RWPE2 (cell line): ENCODE data around the gene MFN1.
A peak's percentile ranks its signal among the peaks of the same experiment; 100 is the strongest.

Experiments
- ATAC-seq: fragments of 200-7000 bp; cut with Tn5 transposase; 3 replicates; pipeline ENCODE4 v1.9.1; 2021; ENCODE audit warnings: low read depth
- DNase-seq: peaks from one replicate; pipeline ENCODE4 v3.0.0-alpha.2; 2020; ENCODE audit warnings: low spot score
- H3K27ac ChIP-seq: fragments of 450-650 bp; 2 replicates; pipeline ENCODE4 v1.5.1; 2017; ENCODE audit warnings: mild to moderate bottlenecking; ENCODE audit not compliant: poor library complexity, severe bottlenecking
- H3K27me3 ChIP-seq: fragments of 250-450 bp; sonication (Bioruptor Pico); 2 replicates; pipeline ENCODE4 v1.5.1; 2021; ENCODE audit warnings: mild to moderate bottlenecking, moderate library complexity; ENCODE audit not compliant: insufficient read depth, poor library complexity, severe bottlenecking
- H3K36me3 ChIP-seq: fragments of 250-450 bp; sonication (Bioruptor Pico); 2 replicates; pipeline ENCODE4 v1.5.1; 2020; ENCODE audit warnings: low read depth, mild to moderate bottlenecking, moderate library complexity
- H3K4me1 ChIP-seq: fragments of 250-450 bp; sonication (Bioruptor Pico); 2 replicates; pipeline ENCODE4 v1.5.1; 2021; ENCODE audit warnings: mild to moderate bottlenecking, moderate library complexity; ENCODE audit not compliant: insufficient read depth, poor library complexity, severe bottlenecking
- H3K4me3 ChIP-seq: fragments of 250-450 bp; sonication (Bioruptor Pico); 2 replicates; pipeline ENCODE4 v1.5.1; 2021; ENCODE audit warnings: mild to moderate bottlenecking, moderate library complexity; ENCODE audit not compliant: severe bottlenecking
- H3K9me3 ChIP-seq: fragments of 250-450 bp; sonication (Bioruptor Pico); 2 replicates; pipeline ENCODE4 v1.5.1; 2021; ENCODE audit warnings: mild to moderate bottlenecking, moderate library complexity; ENCODE audit not compliant: severe bottlenecking
- CTCF ChIP-seq: fragments of 450-650 bp; IDR thresholded peaks from one replicate; pipeline ENCODE4 v1.5.1; 2017; ENCODE audit warnings: mild to moderate bottlenecking, moderate library complexity; ENCODE audit not compliant: poor library complexity, severe bottlenecking

MFN1 gene

GRCh38 chr3:179421500-179421899, 74.0 kb downstream of the MFN1 start:
- H3K4me1 ChIP-seq: no peaks in the 10 kb centered on the region
- peak; percentile 47 for TF ChIP-seq CTCF
- no peaks in the 10 kb centered on the region for H3K9me3 ChIP-seq
- H3K4me3 ChIP-seq: no peak overlapping the region
- no peak overlapping the region for H3K27ac ChIP-seq
- no peaks in the 10 kb centered on the region for H3K27me3 ChIP-seq
- H3K36me3 ChIP-seq: peaks cover 23% of the 10 kb centered on the region
- no peak for DNase-seq
- ATAC-seq: no peak

DNA sequence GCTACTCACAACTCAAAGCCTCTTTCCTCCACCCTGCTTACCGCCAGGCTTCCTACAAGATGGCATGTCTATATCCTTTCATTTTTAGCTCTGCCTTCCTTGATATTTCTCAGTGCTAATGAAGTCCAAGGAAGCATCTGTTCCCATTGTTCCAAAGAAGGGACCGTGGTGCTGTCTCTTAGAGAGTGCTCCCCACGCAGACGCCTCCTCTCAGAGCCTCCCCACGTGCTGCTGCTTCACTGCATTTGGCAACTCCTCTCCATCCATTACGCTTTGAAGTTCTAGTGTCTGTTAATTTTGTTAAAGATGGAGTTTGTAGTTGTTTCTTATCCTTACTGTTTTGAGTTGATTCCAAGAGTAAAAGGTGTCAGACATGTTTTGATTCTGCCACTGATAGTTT, 77.6 kb downstream of the MFN1 start:
- no peaks in the 10 kb centered on the region for H3K27me3 ChIP-seq
- no peak overlapping the region for H3K4me3 ChIP-seq
- DNase-seq (no peak), ATAC-seq (no peak)
- H3K9me3 ChIP-seq: no peaks in the 10 kb centered on the region
- H3K4me1 ChIP-seq: no peaks in the 10 kb centered on the region
- peaks cover 6% of the 10 kb centered on the region; the same call in 1 of the 2 replicates for H3K36me3 ChIP-seq
- no peak for TF ChIP-seq CTCF
- H3K27ac ChIP-seq: no peak overlapping the region

DNA sequence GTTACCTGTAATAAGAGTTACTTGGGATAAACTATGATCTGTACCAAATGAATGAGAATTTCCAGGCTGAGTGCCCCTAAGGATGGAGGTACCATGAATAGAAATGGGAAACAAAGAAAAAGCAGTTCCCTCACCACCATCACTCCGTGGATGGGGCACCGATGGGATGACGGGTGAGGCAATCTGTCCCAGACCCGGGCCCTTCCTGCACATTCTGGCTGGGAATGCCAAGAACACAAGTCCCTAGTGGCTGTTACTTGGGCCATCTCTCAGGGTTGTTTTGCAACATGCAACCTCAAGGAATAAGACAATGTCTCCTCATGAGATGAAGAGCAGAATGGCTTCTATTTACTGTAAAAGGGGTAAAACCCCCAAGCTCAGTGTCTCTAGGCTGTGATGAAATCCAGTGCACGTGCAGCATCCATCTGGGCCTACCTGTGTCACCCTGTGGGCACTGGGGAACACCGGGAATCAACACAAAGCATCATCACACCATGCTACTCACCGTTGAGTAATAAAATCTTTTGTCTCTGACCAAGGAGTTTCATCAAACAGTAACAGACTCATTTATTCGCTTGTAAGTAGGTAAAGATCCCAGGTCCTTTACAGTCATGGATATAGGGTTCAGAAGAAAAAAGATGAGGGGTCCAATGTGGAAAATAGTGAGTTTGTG, 81.5 kb downstream of the MFN1 start:
- TF ChIP-seq CTCF: no peak
- H3K36me3 ChIP-seq: peaks cover 6% of the 10 kb centered on the region; the same call in 1 of the 2 replicates
- DNase-seq: no peak
- H3K27ac ChIP-seq: no peak overlapping the region
- no peaks in the 10 kb centered on the region for H3K4me1 ChIP-seq
- H3K9me3 ChIP-seq: no peaks in the 10 kb centered on the region
- H3K27me3 ChIP-seq: no peaks in the 10 kb centered on the region
- no peak for ATAC-seq
- H3K4me3 ChIP-seq: no peak overlapping the region

- no peak for ATAC-seq
- DNase-seq: no peak
- H3K27ac ChIP-seq: no peak overlapping the region
- H3K9me3 ChIP-seq: no peaks in the 10 kb centered on the region
- H3K36me3 ChIP-seq: peaks cover 6% of the 10 kb centered on the region; the same call in 1 of the 2 replicates
- no peak for TF ChIP-seq CTCF
- no peak overlapping the region for H3K4me3 ChIP-seq
- H3K27me3 ChIP-seq: no peaks in the 10 kb centered on the region
- H3K4me1 ChIP-seq: no peaks in the 10 kb centered on the region
These were observed 82.9 kb downstream of the MFN1 start for GRCh38 chr3:179430277-179430870.

- no peak overlapping the region for H3K4me3 ChIP-seq
- no peaks in the 10 kb centered on the region for H3K36me3 ChIP-seq
- no peaks in the 10 kb centered on the region for H3K27me3 ChIP-seq
- H3K4me1 ChIP-seq: no peaks in the 10 kb centered on the region
- DNase-seq: no peak
- no peak overlapping the region for H3K27ac ChIP-seq
- TF ChIP-seq CTCF: no peak
- no peak for ATAC-seq
- H3K9me3 ChIP-seq: no peaks in the 10 kb centered on the region
These were observed 84.5 kb downstream of the MFN1 start for GRCh38 chr3:179432021-179432420.
